D341Med (cell line): ENCODE measurements around the gene ZNF740.

ENCODE experiments used
- DNase-seq: peaks from one replicate; pipeline ENCODE4 v3.0.0; 2012; ENCODE audit warnings: low spot score

The ZNF740 gene

DNA sequence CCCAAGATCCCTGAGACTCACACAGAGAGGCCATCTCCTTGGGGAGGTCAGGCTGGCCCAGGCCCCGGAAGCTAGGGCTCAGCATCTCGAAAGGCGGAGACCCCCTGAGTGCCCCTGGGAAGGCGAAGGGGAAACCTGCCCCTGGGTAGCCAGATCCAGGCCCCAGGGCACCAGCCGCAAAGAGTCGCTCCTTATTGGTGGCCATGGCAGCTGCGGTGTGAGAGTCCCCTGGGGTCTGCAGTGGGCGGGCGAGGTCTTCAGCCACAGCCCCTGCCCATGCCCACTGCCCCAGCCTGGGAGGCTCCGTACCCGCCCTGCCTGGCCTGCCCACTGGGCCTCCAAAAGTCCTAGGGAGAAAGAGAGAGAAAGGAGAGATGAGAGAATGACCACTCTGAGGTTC lies 46.8 kb downstream of the ZNF740 start:
- DNase-seq, result no peak

DNA sequence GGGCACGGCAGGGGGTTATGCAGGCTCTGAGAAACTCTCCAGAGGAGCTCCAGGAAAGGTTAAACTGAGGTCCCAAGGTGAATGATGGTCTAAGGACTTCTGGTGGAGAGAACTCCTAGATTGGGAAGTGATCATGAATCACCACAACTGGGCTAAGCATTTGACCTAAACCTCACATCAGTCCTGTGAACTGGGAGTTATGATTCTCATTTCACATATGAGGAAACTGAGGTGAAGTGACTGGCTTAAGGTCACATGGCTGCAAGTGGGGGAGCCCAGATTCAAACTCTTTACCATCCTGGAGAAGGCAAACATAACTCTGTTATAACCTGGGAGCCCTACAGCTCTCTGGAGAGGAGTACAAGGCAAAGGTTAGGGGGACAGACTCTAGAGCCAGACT lies 47.3 kb downstream of the ZNF740 start:
- DNase-seq, result no peak

DNA sequence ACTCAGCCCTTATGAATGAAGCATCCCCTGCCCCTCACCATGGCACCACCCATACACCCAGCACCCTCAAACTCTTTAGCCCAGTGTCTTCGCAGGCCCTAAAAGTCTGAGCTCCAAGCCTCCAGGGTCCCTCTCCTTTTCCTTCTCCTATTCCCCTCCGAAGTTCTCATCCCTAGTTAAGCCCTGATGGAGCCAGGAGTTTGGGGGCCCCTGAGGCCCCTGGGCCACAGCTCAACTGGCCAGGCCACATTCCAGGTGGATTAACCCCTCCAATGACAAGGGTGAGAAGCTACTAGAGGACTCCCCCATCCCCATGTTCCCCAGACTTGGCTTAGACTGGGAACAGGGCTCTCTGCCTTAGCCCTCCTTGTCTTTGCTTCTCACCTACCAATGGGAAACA lies 48.9 kb downstream of the ZNF740 start:
- no peak for DNase-seq

GRCh38 chr12:53230108-53230845 lies 49.8 kb downstream of the ZNF740 start:
- DNase-seq, result no peak

GRCh38 chr12:53231671-53231920 lies 51.1 kb downstream of the ZNF740 start:
- DNase-seq, result no peak

DNA sequence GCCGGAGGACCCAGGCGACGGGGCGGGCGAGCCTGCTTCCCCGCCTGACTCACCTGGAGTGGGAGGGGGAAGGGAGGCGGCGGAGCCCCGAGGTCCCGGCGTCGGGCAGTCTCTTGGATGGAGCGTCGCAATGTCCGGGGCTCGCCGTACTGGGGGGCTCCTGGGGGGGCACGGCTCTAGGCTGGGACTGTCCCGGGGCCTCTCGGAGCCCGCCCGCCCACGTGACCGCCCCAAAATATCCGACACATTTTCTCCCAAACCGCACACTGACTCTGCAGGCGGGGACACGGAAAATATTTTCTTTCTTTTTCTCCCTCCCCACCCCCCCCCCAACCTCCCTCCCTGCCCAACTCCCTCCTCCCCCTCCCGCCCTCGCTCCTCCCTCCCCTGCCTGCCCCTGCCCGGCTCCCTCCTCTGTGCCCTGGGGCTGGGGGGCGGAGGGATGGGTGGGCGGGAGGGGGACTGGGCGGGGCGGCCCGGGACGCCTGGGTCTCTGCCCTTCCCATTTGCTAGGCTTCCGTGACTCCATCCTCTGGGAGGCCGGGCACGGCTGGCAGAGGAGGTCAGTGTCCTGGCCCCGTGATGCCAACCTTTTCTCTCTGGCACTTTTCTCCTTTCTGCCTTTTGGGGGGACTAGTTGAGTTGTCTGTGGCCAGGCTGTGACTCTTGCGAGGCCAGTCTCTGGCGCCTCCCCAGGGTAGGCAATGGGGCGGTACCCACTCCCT lies 51.6 kb downstream of the ZNF740 start, which contains the start of gene RARG:
Gene RARG (minus strand): TSS at position 289 of the 725 bp plus-strand sequence. CDS start 4,664 bp downstream, outside the sequence.
- no peak for DNase-seq

DNA sequence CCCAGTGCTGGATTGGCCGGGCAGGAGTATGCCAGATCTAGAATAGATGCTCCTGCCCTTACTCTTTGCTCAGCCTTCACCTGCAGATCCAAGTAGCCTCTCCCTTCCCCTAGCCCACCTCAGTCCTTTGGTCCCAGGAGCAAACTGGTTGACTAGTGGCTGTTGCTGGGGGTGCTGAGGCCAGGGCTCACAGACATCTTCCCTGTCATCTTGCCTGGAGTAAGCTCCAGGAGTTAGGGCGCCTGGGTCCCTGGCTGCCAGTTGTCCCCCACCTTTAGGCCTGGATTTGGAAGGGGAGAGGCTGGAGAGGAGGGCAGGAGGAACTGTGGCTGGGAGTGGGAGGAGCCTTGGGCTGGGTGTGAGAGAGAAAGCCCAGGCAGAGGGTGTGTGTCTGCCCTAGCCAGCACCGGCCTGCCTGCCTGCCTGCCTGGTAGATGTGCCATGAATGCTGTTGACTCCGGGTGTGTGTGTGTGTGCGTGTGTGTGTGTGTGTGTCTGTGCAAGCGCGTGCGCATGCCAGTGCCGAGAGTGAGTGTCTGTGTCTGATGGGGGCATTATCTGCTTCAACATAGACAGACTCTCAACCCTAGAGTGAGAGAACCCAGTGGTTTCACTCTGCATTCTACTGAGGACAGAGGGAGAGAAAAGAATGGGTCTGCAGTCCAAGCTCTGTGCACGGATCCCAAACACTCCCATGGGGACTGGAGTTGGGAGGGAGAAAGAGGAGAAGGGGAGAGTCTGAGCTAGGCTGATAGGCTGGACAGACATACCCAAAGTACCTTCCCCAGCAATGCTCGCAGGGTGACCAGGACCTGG lies 52.3 kb downstream of the ZNF740 start:
- no peak for DNase-seq

DNA sequence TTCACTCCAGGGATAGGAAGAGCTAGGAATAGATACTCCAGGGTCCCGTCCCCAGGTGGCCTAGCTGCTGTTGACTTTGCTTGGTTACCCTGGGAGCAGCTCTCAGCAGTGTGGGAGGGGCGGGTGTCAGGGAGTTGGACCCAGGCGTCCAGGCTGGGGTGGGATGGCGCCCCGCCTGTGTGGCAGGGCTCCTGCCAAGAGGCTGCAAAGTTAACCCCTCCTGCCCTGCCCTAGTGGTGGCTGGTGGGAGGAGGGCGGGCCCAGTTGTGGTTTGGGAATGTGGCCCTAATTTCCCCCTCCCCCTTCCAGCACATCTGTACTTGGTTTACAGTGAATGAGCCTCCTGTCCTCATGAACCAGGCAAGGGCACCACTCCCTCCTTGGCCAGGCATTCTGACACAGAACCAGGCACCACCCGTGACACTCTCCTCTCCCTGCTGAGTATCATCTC lies 53.2 kb downstream of the ZNF740 start:
- no peak for DNase-seq

- no peak for DNase-seq
Measured at GRCh38 chr12:53234271-53234914, 53.9 kb downstream of the ZNF740 start.

DNA sequence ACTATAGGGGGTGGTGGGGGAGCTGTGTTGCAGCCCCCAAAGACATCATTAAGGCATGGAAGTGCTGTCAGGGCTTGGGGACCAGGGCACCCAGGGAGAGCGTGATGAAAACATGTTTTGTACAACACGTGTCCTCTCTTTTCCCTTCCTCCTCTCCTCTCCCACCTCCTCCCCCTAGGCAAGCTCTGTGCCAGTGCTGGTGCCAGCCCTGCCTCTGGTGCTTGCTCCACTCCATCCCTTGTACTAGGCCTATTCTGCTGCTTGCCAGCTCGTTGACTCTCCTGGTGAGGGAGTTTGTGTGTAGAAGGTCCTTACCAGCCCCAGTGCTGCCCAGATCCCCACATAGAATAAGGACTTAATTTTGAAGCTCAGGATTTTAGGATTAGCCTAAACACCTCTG lies 54.6 kb downstream of the ZNF740 start:
- DNase-seq, result peak; percentile 65

DNA sequence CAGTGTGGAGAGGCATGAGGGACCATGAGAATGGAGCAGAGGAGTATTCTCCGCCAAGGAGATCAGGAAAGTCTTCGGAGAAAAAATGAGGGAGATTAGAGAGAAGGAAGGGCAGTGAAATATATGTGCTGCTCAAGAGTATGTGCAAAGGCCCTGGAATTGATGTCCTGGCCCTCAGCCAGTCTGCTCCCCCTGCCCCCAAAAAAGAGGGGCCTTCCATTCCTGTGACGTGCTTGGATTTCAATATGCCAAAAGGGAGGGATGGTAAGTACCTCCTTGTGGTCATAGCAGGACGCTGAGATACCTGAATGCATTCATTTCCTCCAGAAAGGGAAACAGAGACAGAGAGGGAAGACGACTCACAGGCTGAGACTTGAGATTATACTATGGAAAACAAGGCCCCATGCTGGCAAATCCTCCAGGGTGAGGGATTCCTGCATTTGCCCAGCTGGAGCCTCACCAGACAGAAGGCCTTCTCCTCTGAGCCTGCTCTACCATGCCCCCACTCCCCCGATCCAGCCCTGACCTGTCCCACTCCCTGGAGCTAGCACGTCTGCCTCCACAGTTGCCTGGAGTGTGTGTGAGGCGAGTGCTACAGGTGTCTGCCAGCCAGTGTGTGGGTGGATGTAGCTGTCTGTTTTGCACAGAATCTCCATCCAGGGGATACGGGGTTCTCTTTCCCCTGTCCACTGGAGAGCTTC lies 55.4 kb downstream of the ZNF740 start:
- no peak for DNase-seq

GRCh38 chr12:53236443-53237111 lies 56.1 kb downstream of the ZNF740 start:
- DNase-seq, result no peak

GRCh38 chr12:53239643-53240258 lies 59.2 kb downstream of the ZNF740 start:
- no peak for DNase-seq

GRCh38 chr12:53241623-53242412 lies 61.3 kb downstream of the ZNF740 start:
- DNase-seq, result peak; percentile 54

GRCh38 chr12:53244337-53244736 lies 63.8 kb downstream of the ZNF740 start:
- DNase-seq, result no peak
